Skin epidermis (tissue), 12 donors: ENCODE measurements around the gene TYMP.

Source experiments
- H3K27ac ChIP-seq, 21 experiments: fragments of 200-600 bp; sonication (generic) in 11 of 21; one replicate each; pipeline ENCODE4 v1.5.0; 2020; ENCODE audit warnings: mild to moderate bottlenecking in 3 of 21, inconsistent platforms in 2 of 21, moderate library complexity in 2 of 21
- H3K4me3 ChIP-seq, 7 experiments: fragments of 200-600 bp; sonication (generic) in 2 of 7; one replicate each; pipeline ENCODE4 v1.5.0; 2020; ENCODE audit warnings: inconsistent platforms in 2 of 7, mild to moderate bottlenecking in 2 of 7, moderate library complexity in 1 of 7

Gene TYMP

GRCh38 chr22:50490531-50491308 lies 39.1 kb downstream of the TYMP start:
- H3K4me3 ChIP-seq = no peak overlapping the region
- no peak overlapping the region for H3K27ac ChIP-seq

GRCh38 chr22:50489363-50490243 lies 40.2 kb downstream of the TYMP start:
- Histone ChIP-seq H3K4me3 (no peak overlapping the region), H3K27ac (no peak overlapping the region)

- Histone ChIP-seq H3K4me3 (no peak overlapping the region), H3K27ac (no peak overlapping the region)
Observed at GRCh38 chr22:50488886-50489285, 40.9 kb downstream of the TYMP start.

- no peak overlapping the region for H3K4me3 ChIP-seq
Observed at GRCh38 chr22:50488006-50488677, 41.7 kb downstream of the TYMP start.

GRCh38 chr22:50487290-50488005 lies 42.4 kb downstream of the TYMP start:
- Histone ChIP-seq H3K4me3 (no peak overlapping the region), H3K27ac (no peak overlapping the region)

More at GRCh38 chr22:50488006-50488677, 41.7 kb downstream of the TYMP start:
- no peak overlapping the region for H3K27ac ChIP-seq

GRCh38 chr22:50486561-50487289 lies 43.1 kb downstream of the TYMP start, which contains the start of gene MIOX:
Gene MIOX (plus strand): TSS chr22:50486859. CDS start chr22:50486898, 39 bp downstream.
- H3K27ac ChIP-seq = no peak within 1 kb of the TSS

GRCh38 chr22:50485221-50486131 lies 44.3 kb downstream of the TYMP start:
- Histone ChIP-seq H3K27ac (no peak overlapping the region), H3K4me3 (no peak overlapping the region)

More at GRCh38 chr22:50486561-50487289, 43.1 kb downstream of the TYMP start, which contains the start of gene MIOX:
- H3K4me3 ChIP-seq = no peak within 1 kb of the TSS

- H3K27ac ChIP-seq = no peak overlapping the region
- no peak overlapping the region for H3K4me3 ChIP-seq
Observed at GRCh38 chr22:50483977-50484853, 45.6 kb downstream of the TYMP start.

GRCh38 chr22:50483556-50483955 lies 46.3 kb downstream of the TYMP start:
- Histone ChIP-seq H3K27ac (no peak overlapping the region), H3K4me3 (no peak overlapping the region)

- no peak overlapping the region for H3K27ac ChIP-seq
- no peak overlapping the region for H3K4me3 ChIP-seq
Observed at GRCh38 chr22:50483106-50483505, 46.7 kb downstream of the TYMP start.

- Histone ChIP-seq H3K27ac (peak overlapping the region in 2 of 21 experiments; percentile 9 to 46), H3K4me3 (peak overlapping the region; percentile 9 to 48 (median 43))
Observed at GRCh38 chr22:50482107-50483074, 47.4 kb downstream of the TYMP start.

GRCh38 chr22:50481440-50482106 lies 48.2 kb downstream of the TYMP start, which contains the start of gene ADM2:
Gene ADM2 (plus strand): TSS chr22:50481543. CDS start chr22:50481848, 305 bp downstream.
- peak within 1 kb of the TSS; percentile 9 to 48 (median 43) for H3K4me3 ChIP-seq
- peak within 1 kb of the TSS in 4 of 21 experiments; percentile 7 to 46 (median 22) for H3K27ac ChIP-seq

GRCh38 chr22:50481045-50481439 lies 48.8 kb downstream of the TYMP start:
- H3K4me3 ChIP-seq = peak overlapping the region; percentile 9 to 48 (median 43)
- peak overlapping the region in 3 of 21 experiments; percentile 7 to 46 (median 36) for H3K27ac ChIP-seq

GRCh38 chr22:50479721-50480120 lies 50.1 kb downstream of the TYMP start:
- H3K27ac ChIP-seq = no peak overlapping the region
- no peak overlapping the region for H3K4me3 ChIP-seq

- Histone ChIP-seq H3K27ac (no peak overlapping the region), H3K4me3 (no peak overlapping the region)
Observed at GRCh38 chr22:50477923-50478322, 51.9 kb downstream of the TYMP start.
